Activated CD4-positive, alpha-beta T cell treated with anti-CD3 and anti-CD28 coated beads for 36 hours (primary cell): ENCODE measurements around the gene SPATA13. TPM values are rescaled to one million over a fixed set of nuclear protein-coding genes. Genes with fewer than 3 reads are reported as not detected.
A peak's percentile ranks its signal among the peaks of the same experiment; 100 is the strongest.

ENCODE experiments used
- ATAC-seq: fragments of 200-7000 bp; cut with Tn5 transposase; one replicate; pipeline ENCODE4 v1.10.0; 2021; ENCODE audit warnings: mild to moderate bottlenecking, moderate library complexity
- CTCF ChIA-PET: fragments of 350-600 bp; sonication (Branson Sonifier 250); formaldehyde crosslinking; loops from one replicate; lab custom pipeline; 2021; ENCODE audit warnings: antibody characterized with exemption; lab: Charles Lee
- POLR2A ChIA-PET: fragments of 350-600 bp; sonication (Branson Sonifier 250); formaldehyde crosslinking; loops from one replicate; lab custom pipeline; 2021; ENCODE audit warnings: antibody characterized with exemption, inconsistent platforms; lab: Charles Lee
- DNase-seq: peaks from one replicate; pipeline ENCODE4 v3.0.0-alpha.2; 2020
- H3K27ac Mint-ChIP-seq: one replicate; pipeline ENCODE4 v1.8.0; 2021; ENCODE audit warnings: mixed read lengths
- H3K27me3 Mint-ChIP-seq: one replicate; pipeline ENCODE4 v1.8.0; 2021; ENCODE audit warnings: mixed read lengths
- H3K36me3 Mint-ChIP-seq: one replicate; pipeline ENCODE4 v1.8.0; 2021; ENCODE audit warnings: low read depth, mixed read lengths
- H3K4me1 Mint-ChIP-seq: one replicate; pipeline ENCODE4 v1.8.0; 2021; ENCODE audit warnings: mixed read lengths
- H3K4me3 Mint-ChIP-seq: one replicate; pipeline ENCODE4 v1.8.0; 2021; ENCODE audit warnings: mild to moderate bottlenecking, moderate library complexity, mixed read lengths
- H3K9me3 Mint-ChIP-seq: one replicate; pipeline ENCODE4 v1.8.0; 2021; ENCODE audit warnings: low read depth, mixed read lengths
- intact Hi-C, 2 experiments: fragments of 100-400 bp; cut with DNase I in 1 of 2; cut with micrococcal nuclease in 1 of 2; formaldehyde crosslinking; loops; one replicate each; pipeline versions ENCODE4 v1.14.2 to v1.15.1; 2022 to 2024; cut with DNase I, micrococcal nuclease
- total RNA-seq, 2 experiments: library from RNA; stranded (reverse); gene quantifications; one replicate each; pipeline ENCODE4 v1.2.3, GENCODE V29; 2021

The SPATA13 gene
- total RNA-seq, 2 experiments from 2014 or later = 47.6 to 51.5 TPM

GRCh38 chr13:24276306-24276705 lies 115.8 kb downstream of the SPATA13 start:
- Mint-ChIP-seq H3K9me3 (no peaks in the 10 kb centered on the region), H3K36me3 (peaks cover 40% of the 10 kb centered on the region), H3K27me3 (no peaks in the 10 kb centered on the region), H3K27ac (peak overlapping the region; percentile 97), H3K4me1 (peaks cover 92% of the 10 kb centered on the region), H3K4me3 (peak overlapping the region; percentile 1)
- CTCF ChIA-PET = interaction anchor here (1.0 kb wide), 1 partner anchor 48 kb away, joined by 4 read pairs; no protein-coding TSS in a partner anchor
- ATAC-seq = peak; percentile 9
- POLR2A ChIA-PET = no interaction called here
- DNase-seq = no peak
- intact Hi-C loops = loop anchor here in 1 of 2 experiments (10.0 kb wide), 1 partner anchor 1008 kb away; the partner anchor contains the start of gene MTMR6

GRCh38 chr13:24276861-24277260 lies 116.3 kb downstream of the SPATA13 start:
- CTCF ChIA-PET = interaction anchor here (0.6 to 1.0 kb wide), 2 partner anchors 48 to 559 kb away, joined by 3 to 4 read pairs; no protein-coding TSS in a partner anchor
- Mint-ChIP-seq H3K27ac (peak overlapping the region; percentile 55), H3K9me3 (no peaks in the 10 kb centered on the region), H3K36me3 (peaks cover 37% of the 10 kb centered on the region), H3K27me3 (no peaks in the 10 kb centered on the region), H3K4me3 (no peak overlapping the region), H3K4me1 (peaks cover 92% of the 10 kb centered on the region)
- ATAC-seq (no peak), DNase-seq (no peak)
- intact Hi-C loops = loop anchor here in 1 of 2 experiments (10.0 kb wide), 1 partner anchor 1008 kb away; the partner anchor contains the start of gene MTMR6
- POLR2A ChIA-PET = interaction anchor here (0.7 kb wide), 1 partner anchor 1013 kb away, joined by 7 read pairs; no protein-coding TSS in a partner anchor

- H3K36me3 Mint-ChIP-seq = peaks cover 40% of the 10 kb centered on the region
- ChIA-PET CTCF (interaction anchor here (1.2 kb wide), 1 partner anchor 13 kb away, joined by 4 read pairs; no protein-coding TSS in a partner anchor), POLR2A (interaction anchor here (0.6 kb wide), 1 partner anchor 81 kb away, joined by 3 read pairs; no protein-coding TSS in a partner anchor)
- no peak overlapping the region for H3K4me3 Mint-ChIP-seq
- no peak for DNase-seq
- no peaks in the 10 kb centered on the region for H3K27me3 Mint-ChIP-seq
- peak overlapping the region; percentile 58 for H3K27ac Mint-ChIP-seq
- H3K4me1 Mint-ChIP-seq = peaks cover 93% of the 10 kb centered on the region
- ATAC-seq = no peak
- intact Hi-C loops = loop anchor here in 1 of 2 experiments (10.0 kb wide), 1 partner anchor 1007 kb away; the partner anchor contains the start of gene MTMR6
- no peaks in the 10 kb centered on the region for H3K9me3 Mint-ChIP-seq
These were observed 117.2 kb downstream of the SPATA13 start for GRCh38 chr13:24277761-24278160.

GRCh38 chr13:24279327-24280110 lies 119.0 kb downstream of the SPATA13 start:
- Mint-ChIP-seq H3K27me3 (no peaks in the 10 kb centered on the region), H3K36me3 (peaks cover 43% of the 10 kb centered on the region), H3K9me3 (no peaks in the 10 kb centered on the region), H3K4me1 (peaks cover 81% of the 10 kb centered on the region), H3K27ac (peak overlapping the region; percentile 84), H3K4me3 (no peak overlapping the region)
- ChIA-PET CTCF (interaction anchor here (0.6 kb wide), 2 partner anchors 12 to 226 kb away, joined by 3 read pairs; no protein-coding TSS in a partner anchor), POLR2A (interaction anchor here (0.6 to 1.8 kb wide), 2 partner anchors 8 to 807 kb away, joined by 3 to 5 read pairs; no protein-coding TSS in a partner anchor)
- ATAC-seq (no peak), DNase-seq (no peak)
- intact Hi-C loops = loop anchor here in 1 of 2 experiments (10.0 kb wide), 1 partner anchor 1005 kb away; the partner anchor contains the start of gene MTMR6

- Mint-ChIP-seq H3K9me3 (no peaks in the 10 kb centered on the region), H3K4me1 (peaks cover 69% of the 10 kb centered on the region), H3K36me3 (peaks cover 50% of the 10 kb centered on the region), H3K4me3 (no peak overlapping the region), H3K27me3 (no peaks in the 10 kb centered on the region), H3K27ac (peak overlapping the region; percentile 51)
- ChIA-PET CTCF (interaction anchor here (2.3 kb wide), 1 partner anchor 52 kb away, joined by 8 read pairs; no protein-coding TSS in a partner anchor), POLR2A (interaction anchor here (0.9 to 1.8 kb wide), 2 partner anchors 10 to 16 kb away, joined by 3 to 5 read pairs; no protein-coding TSS in a partner anchor)
- ATAC-seq = no peak
- intact Hi-C loops = no loop called here
- no peak for DNase-seq
These were observed 120.2 kb downstream of the SPATA13 start for GRCh38 chr13:24280720-24281119.

- CTCF ChIA-PET = interaction anchor here (0.6 to 2.3 kb wide), 3 partner anchors 8 to 53 kb away, joined by 3 to 8 read pairs (median 3); no protein-coding TSS in a partner anchor
- Mint-ChIP-seq H3K27me3 (no peaks in the 10 kb centered on the region), H3K9me3 (no peaks in the 10 kb centered on the region), H3K27ac (peak overlapping the region; percentile 42), H3K4me3 (no peak overlapping the region), H3K36me3 (peaks cover 53% of the 10 kb centered on the region), H3K4me1 (peaks cover 62% of the 10 kb centered on the region)
- POLR2A ChIA-PET = interaction anchor here (0.9 to 1.8 kb wide), 2 partner anchors 10 to 17 kb away, joined by 3 to 5 read pairs; no protein-coding TSS in a partner anchor
- intact Hi-C loops = no loop called here
- DNase-seq = no peak
- no peak for ATAC-seq
These were observed 120.9 kb downstream of the SPATA13 start for GRCh38 chr13:24281188-24282008.

GRCh38 chr13:24282256-24282655 lies 121.7 kb downstream of the SPATA13 start:
- Mint-ChIP-seq H3K9me3 (no peaks in the 10 kb centered on the region), H3K4me3 (no peak overlapping the region), H3K36me3 (peaks cover 56% of the 10 kb centered on the region), H3K4me1 (peaks cover 53% of the 10 kb centered on the region), H3K27ac (peak overlapping the region; percentile 65), H3K27me3 (no peaks in the 10 kb centered on the region)
- ChIA-PET POLR2A (interaction anchor here (1.2 kb wide), 1 partner anchor 10 kb away, joined by 3 read pairs; no protein-coding TSS in a partner anchor), CTCF (interaction anchor here (1.0 to 2.3 kb wide), 2 partner anchors 17 to 53 kb away, joined by 3 to 8 read pairs; no protein-coding TSS in a partner anchor)
- DNase-seq (no peak), ATAC-seq (no peak)
- intact Hi-C loops = no loop called here

- Mint-ChIP-seq H3K27ac (no peak overlapping the region), H3K36me3 (peaks cover 59% of the 10 kb centered on the region), H3K9me3 (no peaks in the 10 kb centered on the region), H3K4me3 (no peak overlapping the region), H3K27me3 (no peaks in the 10 kb centered on the region), H3K4me1 (peaks cover 27% of the 10 kb centered on the region)
- ATAC-seq (no peak), DNase-seq (no peak)
- ChIA-PET POLR2A (interaction anchor here (1.0 kb wide), 1 partner anchor 11 kb away, joined by 4 read pairs; no protein-coding TSS in a partner anchor), CTCF (no interaction called here)
- intact Hi-C loops = no loop called here
These were observed 124.5 kb downstream of the SPATA13 start for GRCh38 chr13:24284889-24285565.

- H3K27ac Mint-ChIP-seq = no peak overlapping the region
- H3K9me3 Mint-ChIP-seq = no peaks in the 10 kb centered on the region
- no peak overlapping the region for H3K4me3 Mint-ChIP-seq
- ATAC-seq (no peak), DNase-seq (no peak)
- H3K36me3 Mint-ChIP-seq = peaks cover 65% of the 10 kb centered on the region
- no peaks in the 10 kb centered on the region for H3K27me3 Mint-ChIP-seq
- H3K4me1 Mint-ChIP-seq = peaks cover 13% of the 10 kb centered on the region
- intact Hi-C loops = no loop called here
- ChIA-PET POLR2A (no interaction called here), CTCF (no interaction called here)
These were observed 126.1 kb downstream of the SPATA13 start for GRCh38 chr13:24286624-24287023.

GRCh38 chr13:24287748-24288287 lies 127.3 kb downstream of the SPATA13 start:
- Mint-ChIP-seq H3K4me1 (peaks cover 4% of the 10 kb centered on the region), H3K27me3 (no peaks in the 10 kb centered on the region), H3K27ac (no peak overlapping the region), H3K9me3 (no peaks in the 10 kb centered on the region), H3K36me3 (peaks cover 65% of the 10 kb centered on the region), H3K4me3 (no peak overlapping the region)
- DNase-seq (no peak), ATAC-seq (no peak)
- ChIA-PET CTCF (interaction anchor here (1.2 kb wide), 1 partner anchor 15 kb away, joined by 4 read pairs; no protein-coding TSS in a partner anchor), POLR2A (no interaction called here)
- intact Hi-C loops = no loop called here
